PFSK-1 (cell line): ENCODE data around the gene HHAT.

Experiments
- FOXP2 ChIP-seq: optimal IDR thresholded peaks from 2 replicates; pipeline ENCODE3; 2011; ENCODE audit warnings: borderline replicate concordance, control low read depth, inconsistent platforms; ENCODE audit not compliant: insufficient read depth; ENCODE audit errors: extremely low read length, extremely low read depth
- POLR2AphosphoS5 ChIP-seq: IDR thresholded peaks from 2 replicates; pipeline ENCODE4 v1.6.1; 2012; ENCODE audit warnings: low read depth, mild to moderate bottlenecking, control low read depth, low read length, moderate library complexity
- REST ChIP-seq, 2 experiments: IDR thresholded peaks; 2 replicates each; pipeline versions ENCODE4 v1.6.1 to v1.8.0; 2011 to 2012; ENCODE audit warnings: low read depth in 2 of 2, low read length in 2 of 2, control low read depth in 1 of 2, inconsistent platforms in 1 of 2, mild to moderate bottlenecking in 1 of 2, moderate library complexity in 1 of 2; ENCODE audit not compliant: insufficient read depth in 1 of 2
- SIN3A ChIP-seq: IDR thresholded peaks from 2 replicates; pipeline ENCODE4 v1.6.1; 2012; ENCODE audit warnings: mild to moderate bottlenecking, low read length, moderate library complexity, borderline replicate concordance; ENCODE audit not compliant: insufficient read depth
- TAF1 ChIP-seq: IDR thresholded peaks from 2 replicates; pipeline ENCODE4 v1.6.1; 2012; ENCODE audit warnings: low read length, control low read depth, borderline replicate concordance; ENCODE audit not compliant: insufficient read depth

The HHAT gene

GRCh38 chr1:210600421-210601159 lies 271.9 kb downstream of the HHAT start:
- TF ChIP-seq REST (IDR thresholded peaks at IDR 0.05; ENCODE audit: insufficient read depth in 1 of 2, low read depth in 2 of 2, low read length in 2 of 2): no peak
- TF ChIP-seq FOXP2: no peak
- no peak for TF ChIP-seq SIN3A
- no peak for TF ChIP-seq POLR2AphosphoS5
- no peak for TF ChIP-seq TAF1

- TF ChIP-seq POLR2AphosphoS5 (no peak), REST (IDR thresholded peaks at IDR 0.05; ENCODE audit: insufficient read depth in 1 of 2, low read depth in 2 of 2, low read length in 2 of 2) (no peak), TAF1 (no peak), SIN3A (no peak), FOXP2 (no peak)
Measured at GRCh38 chr1:210603123-210603522, 274.4 kb downstream of the HHAT start.

DNA sequence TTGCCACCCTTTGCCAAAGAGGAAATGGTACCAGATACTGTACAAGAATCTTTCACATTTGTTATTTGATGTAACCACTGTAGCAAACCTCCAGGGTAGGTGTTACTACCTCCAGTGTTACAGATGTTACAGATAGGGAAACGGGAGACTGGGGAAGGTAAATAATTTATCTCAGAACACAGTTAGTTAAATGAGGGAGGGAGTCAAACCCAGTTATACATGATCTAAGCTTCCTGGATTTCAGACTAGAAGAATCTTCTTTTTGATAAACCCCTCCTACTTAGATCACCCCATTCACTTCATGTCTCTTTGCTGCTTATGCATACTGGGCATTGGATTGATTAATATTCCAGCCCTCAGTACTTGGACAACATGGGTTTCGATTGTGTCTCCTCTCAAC lies 276.4 kb downstream of the HHAT start:
- TF ChIP-seq FOXP2 (no peak), SIN3A (no peak), POLR2AphosphoS5 (no peak), REST (IDR thresholded peaks at IDR 0.05; ENCODE audit: insufficient read depth in 1 of 2, low read depth in 2 of 2, low read length in 2 of 2) (no peak), TAF1 (no peak)

- TF ChIP-seq FOXP2 (no peak), POLR2AphosphoS5 (no peak), SIN3A (no peak), TAF1 (no peak), REST (IDR thresholded peaks at IDR 0.05; ENCODE audit: insufficient read depth in 1 of 2, low read depth in 2 of 2, low read length in 2 of 2) (no peak)
Measured at GRCh38 chr1:210607361-210607760, 278.7 kb downstream of the HHAT start.
